Stimulated activated CD8-positive, alpha-beta memory T cell treated with anti-CD3 and anti-CD28 coated beads, Interleukin-7, amount 100 ng/mL, for 48 hours (primary cell): Measurements from ENCODE around the gene IRF2.

Experiments used
- DNase-seq, 2 donors: peaks; one replicate each; pipeline ENCODE4 v3.0.0-alpha.2; 2020; ENCODE audit warnings: low read depth in 1 of 2; ENCODE audit errors: extremely low read depth in 1 of 2

The IRF2 gene

GRCh38 chr4:184451726-184452125 is 22.6 kb downstream of the IRF2 start:
- DNase-seq: no peak

GRCh38 chr4:184450743-184451535 is 23.4 kb downstream of the IRF2 start:
- DNase-seq: no peak

- no peak for DNase-seq
Observed at GRCh38 chr4:184450045-184450444, 24.3 kb downstream of the IRF2 start.

- no peak for DNase-seq
Observed at GRCh38 chr4:184448821-184449220, 25.5 kb downstream of the IRF2 start.

- DNase-seq: no peak
Observed at GRCh38 chr4:184448141-184448540, 26.2 kb downstream of the IRF2 start.

- no peak for DNase-seq
Observed at GRCh38 chr4:184447664-184448063, 26.7 kb downstream of the IRF2 start.

- DNase-seq: no peak
Observed at GRCh38 chr4:184446132-184446658, 28.2 kb downstream of the IRF2 start.

- DNase-seq: peak in 1 of 2 donors; percentile 25
Observed at GRCh38 chr4:184444953-184445309, 29.4 kb downstream of the IRF2 start.

GRCh38 chr4:184444215-184444952 is 30.0 kb downstream of the IRF2 start:
- no peak for DNase-seq

GRCh38 chr4:184443318-184443717 is 31.0 kb downstream of the IRF2 start:
- DNase-seq: no peak

- no peak for DNase-seq
Observed at GRCh38 chr4:184442314-184442635, 32.1 kb downstream of the IRF2 start.

GRCh38 chr4:184441461-184442313 is 32.7 kb downstream of the IRF2 start:
- no peak for DNase-seq

GRCh38 chr4:184440595-184441358 is 33.6 kb downstream of the IRF2 start:
- no peak for DNase-seq

GRCh38 chr4:184439856-184440594 is 34.3 kb downstream of the IRF2 start:
- DNase-seq: no peak

GRCh38 chr4:184439386-184439785 is 35.0 kb downstream of the IRF2 start:
- no peak for DNase-seq

GRCh38 chr4:184438375-184438774 is 36.0 kb downstream of the IRF2 start:
- DNase-seq: no peak

- no peak for DNase-seq
Observed at GRCh38 chr4:184437565-184438265, 36.6 kb downstream of the IRF2 start.

GRCh38 chr4:184434501-184435066 is 39.8 kb downstream of the IRF2 start:
- no peak for DNase-seq

GRCh38 chr4:184434021-184434420 is 40.3 kb downstream of the IRF2 start:
- DNase-seq: no peak
